ENCODE results near the gene KLK3.

KLK3 gene

DNA sequence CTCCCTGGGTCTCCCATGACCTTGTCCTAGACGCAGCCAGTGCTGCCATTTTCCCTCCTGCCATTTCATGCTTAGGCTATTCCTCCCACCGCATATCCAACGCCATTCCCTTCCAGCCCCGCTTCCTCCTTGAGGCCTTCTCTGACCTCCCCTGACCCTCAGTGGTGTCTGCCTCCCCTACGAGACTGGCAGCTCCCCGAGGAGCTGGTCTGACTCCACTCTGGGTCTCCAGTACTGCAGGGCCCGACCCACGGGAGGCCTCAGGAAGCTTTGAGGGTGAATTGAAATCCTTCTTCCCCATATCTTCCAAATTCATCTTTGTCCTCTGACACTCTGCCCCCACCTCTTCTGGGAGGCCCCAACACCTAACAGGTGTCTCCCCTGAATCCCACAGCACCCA is 22.0 kb upstream of the KLK3 start:
- DNase-seq, result no peak

GRCh38 chr19:50833117-50833801 is 21.5 kb upstream of the KLK3 start, which contains the start of gene KLK15:
KLK15 (minus strand) TSS chr19:50833574; CDS start chr19:50831492, 2,082 bp downstream.
- no peak for DNase-seq

DNA sequence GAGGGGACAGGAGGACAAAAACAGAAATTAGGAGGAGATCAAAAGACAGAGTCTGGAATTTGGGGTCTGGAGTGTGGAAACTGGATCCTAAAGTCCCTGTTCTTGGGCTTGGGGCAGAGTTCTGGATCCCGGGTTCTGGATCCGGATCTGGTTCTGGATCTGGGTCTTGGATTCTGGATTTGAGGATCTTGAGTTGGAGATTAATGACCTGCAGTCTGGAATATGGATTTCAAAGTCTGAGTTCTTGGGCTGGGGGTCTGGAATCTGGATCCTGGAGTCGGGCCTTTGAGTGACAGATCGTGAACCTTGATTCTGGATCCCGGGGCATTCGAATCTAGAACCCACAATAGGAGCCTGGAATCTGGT is 20.9 kb upstream of the KLK3 start:
- DNase-seq, result no peak

DNA sequence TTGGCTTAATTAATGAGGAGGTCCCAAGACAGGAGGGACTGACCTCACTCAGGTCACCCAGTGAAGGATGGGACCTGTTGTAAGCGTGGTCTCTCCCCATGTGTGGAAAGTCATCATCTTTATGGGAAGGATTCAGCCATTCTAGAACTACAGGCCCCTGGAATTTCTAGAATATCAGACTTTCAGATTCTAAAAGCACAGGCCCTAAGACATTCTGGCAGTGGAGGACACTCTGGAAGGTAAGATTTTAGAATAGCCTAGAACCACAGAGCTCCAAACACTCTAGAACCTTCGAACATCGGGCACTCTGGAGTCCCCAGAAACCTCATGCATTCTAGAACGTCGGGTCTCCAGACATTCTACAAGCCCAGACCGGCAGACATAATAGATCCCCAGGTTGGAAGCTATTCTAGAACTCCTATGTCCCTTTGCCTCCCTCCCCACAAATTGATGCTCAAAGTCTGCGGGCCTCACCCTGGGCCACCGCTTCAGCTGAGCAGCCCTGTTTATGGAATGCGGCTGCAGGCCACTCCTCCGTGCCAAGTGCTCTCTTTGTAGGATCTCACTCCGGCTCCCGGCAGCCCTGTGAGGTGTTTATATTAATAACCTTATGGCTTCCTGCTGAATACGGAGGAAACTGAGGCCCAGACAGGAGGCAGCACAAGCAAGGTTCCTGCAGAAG is 19.5 kb upstream of the KLK3 start:
- no peak for DNase-seq

- peak; percentile 53 to 68 for DNase-seq
Measured at GRCh38 chr19:50835785-50836542, 18.8 kb upstream of the KLK3 start.

GRCh38 chr19:50836543-50837195 is 18.0 kb upstream of the KLK3 start:
- DNase-seq, result no peak

GRCh38 chr19:50837300-50837699 is 17.4 kb upstream of the KLK3 start:
- no peak for DNase-seq

DNA sequence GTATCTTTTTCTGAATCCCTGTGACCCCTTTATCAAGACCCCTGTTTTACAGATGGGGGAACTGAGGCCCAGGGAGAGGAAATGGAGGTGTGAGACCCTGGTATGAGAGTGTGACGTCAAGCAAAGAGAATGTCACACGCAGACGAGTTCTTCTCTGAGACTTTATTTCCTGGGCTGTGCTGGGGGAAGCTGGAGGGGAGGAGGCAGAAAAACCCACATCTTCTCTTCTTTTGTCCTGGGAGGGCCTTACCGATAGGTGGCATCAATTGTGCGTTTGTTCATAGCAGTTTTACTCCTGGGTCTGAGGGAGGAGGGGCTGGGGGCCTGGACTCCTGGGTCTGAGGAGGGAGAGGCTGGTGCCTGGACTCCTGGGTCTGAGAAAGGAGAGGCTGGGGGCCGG is 16.5 kb upstream of the KLK3 start:
- DNase-seq, result no peak

DNA sequence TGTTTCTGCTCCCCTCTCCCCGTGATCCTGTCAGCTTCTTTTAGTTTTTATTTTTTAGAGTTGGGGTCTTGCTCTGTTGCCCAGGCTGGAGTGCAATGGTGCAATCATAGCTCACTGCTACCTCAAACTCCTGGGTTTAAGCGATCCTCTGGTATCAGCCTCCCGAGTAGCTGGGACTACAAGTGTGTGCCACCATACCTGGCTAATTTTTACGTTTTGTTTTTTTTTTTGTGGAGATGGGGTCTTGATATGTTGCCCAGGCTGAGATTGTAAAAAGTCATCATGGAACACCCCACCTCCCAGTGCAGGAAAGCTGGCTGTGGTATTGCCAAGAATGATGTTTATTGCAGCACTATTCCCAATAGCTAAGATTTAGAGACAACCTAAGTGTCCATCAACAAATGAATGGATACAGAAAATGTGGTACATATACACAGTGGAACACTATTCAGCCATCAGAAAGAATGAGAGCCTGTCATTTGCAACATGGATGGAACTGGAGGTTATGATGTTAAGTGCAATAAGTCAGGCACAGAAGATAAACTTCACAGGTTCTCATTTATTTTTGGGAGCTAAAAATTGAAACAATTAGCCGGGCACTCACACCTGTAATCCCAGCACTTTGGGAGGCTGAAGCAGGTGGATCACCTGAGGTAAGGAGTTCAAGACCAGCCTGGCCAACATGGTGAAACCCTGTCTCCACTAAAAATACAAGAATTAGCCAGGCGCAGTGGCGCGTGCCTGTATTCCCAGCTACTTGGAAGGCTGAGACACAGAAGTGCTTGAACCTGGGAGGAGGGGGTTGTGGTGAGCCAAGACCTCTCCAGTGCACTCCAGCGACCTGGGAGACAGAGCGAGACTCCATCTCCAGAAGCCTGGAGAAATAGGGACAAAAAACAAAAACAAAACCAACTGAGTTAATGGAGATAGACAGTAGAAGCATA is 14.7 kb upstream of the KLK3 start:
- no peak for DNase-seq

- DNase-seq, result no peak
Measured at GRCh38 chr19:50842130-50842529, 12.6 kb upstream of the KLK3 start.

GRCh38 chr19:50843205-50843604 is 11.5 kb upstream of the KLK3 start:
- DNase-seq, result no peak

GRCh38 chr19:50843701-50844221 is 11.0 kb upstream of the KLK3 start:
- no peak for DNase-seq

DNA sequence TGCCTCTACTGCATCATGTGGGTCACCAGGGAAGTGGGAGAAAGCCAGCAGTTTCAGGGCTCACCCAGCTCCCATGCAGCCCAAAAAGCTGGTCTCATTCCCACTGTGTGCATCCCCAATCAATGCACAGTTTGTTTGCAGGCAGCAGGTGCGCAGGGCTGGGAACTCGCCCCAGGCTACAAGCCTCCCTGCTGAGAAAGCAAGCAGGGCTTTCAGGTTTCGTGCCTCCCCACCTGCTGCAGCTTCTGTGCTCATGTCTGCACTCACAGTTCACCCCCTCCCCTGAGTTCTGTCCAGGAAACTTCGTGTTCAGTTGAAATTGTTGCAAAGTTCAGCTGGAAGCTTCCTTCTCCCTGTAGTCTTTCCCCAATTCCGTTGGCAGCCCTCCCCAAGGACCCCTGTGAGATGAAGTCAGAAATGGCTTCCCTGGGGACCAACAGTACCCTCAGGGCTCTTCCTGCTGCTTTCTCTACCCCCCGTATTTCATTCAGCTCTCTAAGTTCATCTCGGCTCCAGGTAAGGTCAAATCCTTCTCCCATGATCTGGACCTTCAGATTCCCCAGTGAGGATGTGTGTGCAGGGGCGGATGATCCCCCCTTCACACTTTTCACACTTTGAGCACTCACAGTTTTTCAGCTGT is 10.3 kb upstream of the KLK3 start:
- DNase-seq, result no peak

DNA sequence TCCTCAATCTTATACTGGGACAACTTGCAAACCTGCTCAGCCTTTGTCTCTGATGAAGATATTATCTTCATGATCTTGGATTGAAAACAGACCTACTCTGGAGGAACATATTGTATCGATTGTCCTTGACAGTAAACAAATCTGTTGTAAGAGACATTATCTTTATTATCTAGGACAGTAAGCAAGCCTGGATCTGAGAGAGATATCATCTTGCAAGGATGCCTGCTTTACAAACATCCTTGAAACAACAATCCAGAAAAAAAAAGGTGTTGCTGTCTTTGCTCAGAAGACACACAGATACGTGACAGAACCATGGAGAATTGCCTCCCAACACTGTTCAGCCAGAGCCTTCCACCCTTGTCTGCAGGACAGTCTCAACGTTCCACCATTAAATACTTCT is 4.0 kb upstream of the KLK3 start:
- DNase-seq, result no peak

GRCh38 chr19:50851620-50852019 is 3.1 kb upstream of the KLK3 start:
- DNase-seq, result no peak

DNA sequence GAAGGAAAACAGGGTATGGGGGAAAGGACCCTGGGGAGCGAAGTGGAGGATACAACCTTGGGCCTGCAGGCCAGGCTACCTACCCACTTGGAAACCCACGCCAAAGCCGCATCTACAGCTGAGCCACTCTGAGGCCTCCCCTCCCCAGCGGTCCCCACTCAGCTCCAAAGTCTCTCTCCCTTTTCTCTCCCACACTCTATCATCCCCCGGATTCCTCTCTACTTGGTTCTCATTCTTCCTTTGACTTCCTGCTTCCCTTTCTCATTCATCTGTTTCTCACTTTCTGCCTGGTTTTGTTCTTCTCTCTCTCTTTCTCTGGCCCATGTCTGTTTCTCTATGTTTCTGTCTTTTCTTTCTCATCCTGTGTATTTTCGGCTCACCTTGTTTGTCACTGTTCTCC is 2.7 kb downstream of the KLK3 start:
- DNase-seq, result no peak

DNA sequence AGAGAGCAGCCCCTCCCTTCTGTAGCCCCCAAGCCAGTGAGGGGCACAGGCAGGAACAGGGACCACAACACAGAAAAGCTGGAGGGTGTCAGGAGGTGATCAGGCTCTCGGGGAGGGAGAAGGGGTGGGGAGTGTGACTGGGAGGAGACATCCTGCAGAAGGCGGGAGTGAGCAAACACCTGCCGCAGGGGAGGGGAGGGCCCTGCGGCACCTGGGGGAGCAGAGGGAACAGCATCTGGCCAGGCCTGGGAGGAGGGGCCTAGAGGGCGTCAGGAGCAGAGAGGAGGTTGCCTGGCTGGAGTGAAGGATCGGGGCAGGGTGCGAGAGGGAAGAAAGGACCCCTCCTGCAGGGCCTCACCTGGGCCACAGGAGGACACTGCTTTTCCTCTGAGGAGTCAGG is 4.2 kb downstream of the KLK3 start:
- DNase-seq, result no peak

DNA sequence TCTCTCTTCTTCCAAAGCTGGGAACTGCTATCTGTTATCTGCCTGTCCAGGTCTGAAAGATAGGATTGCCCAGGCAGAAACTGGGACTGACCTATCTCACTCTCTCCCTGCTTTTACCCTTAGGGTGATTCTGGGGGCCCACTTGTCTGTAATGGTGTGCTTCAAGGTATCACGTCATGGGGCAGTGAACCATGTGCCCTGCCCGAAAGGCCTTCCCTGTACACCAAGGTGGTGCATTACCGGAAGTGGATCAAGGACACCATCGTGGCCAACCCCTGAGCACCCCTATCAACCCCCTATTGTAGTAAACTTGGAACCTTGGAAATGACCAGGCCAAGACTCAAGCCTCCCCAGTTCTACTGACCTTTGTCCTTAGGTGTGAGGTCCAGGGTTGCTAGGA is 5.1 kb downstream of the KLK3 start:
- DNase-seq, result no peak

DNA sequence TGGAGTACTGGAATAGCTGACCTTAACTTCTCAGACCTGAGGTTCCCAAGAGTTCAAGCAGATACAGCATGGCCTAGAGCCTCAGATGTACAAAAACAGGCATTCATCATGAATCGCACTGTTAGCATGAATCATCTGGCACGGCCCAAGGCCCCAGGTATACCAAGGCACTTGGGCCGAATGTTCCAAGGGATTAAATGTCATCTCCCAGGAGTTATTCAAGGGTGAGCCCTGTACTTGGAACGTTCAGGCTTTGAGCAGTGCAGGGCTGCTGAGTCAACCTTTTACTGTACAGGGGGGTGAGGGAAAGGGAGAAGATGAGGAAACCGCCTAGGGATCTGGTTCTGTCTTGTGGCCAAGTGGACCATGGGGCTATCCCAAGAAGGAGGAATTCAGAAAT is 6.3 kb downstream of the KLK3 start:
- DNase-seq, result no peak

GRCh38 chr19:50861496-50862286 is 7.0 kb downstream of the KLK3 start:
- no peak for DNase-seq

DNA sequence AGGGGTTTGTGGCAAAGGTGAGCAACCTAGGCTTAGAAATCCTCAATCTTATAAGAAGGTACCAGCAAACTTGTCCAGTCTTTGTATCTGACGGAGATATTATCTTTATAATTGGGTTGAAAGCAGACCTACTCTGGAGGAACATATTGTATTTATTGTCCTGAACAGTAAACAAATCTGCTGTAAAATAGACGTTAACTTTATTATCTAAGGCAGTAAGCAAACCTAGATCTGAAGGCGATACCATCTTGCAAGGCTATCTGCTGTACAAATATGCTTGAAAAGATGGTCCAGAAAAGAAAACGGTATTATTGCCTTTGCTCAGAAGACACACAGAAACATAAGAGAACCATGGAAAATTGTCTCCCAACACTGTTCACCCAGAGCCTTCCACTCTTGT is 14.8 kb downstream of the KLK3 start:
- DNase-seq, result no peak

All from inflammatory macrophage (primary cell).